Peyer's patch (tissue), 4 donors: ENCODE results near the gene SGMS1. TPM values are rescaled to one million over a fixed set of nuclear protein-coding genes. Genes with fewer than 3 reads are reported as not detected.

Experiments
- DNase-seq, 3 donors: peaks; one replicate each; pipeline ENCODE4 v3.0.0-alpha.2; 2017 to 2019
- H3K27ac ChIP-seq, 4 donors: fragments of 200-600 bp; sonication (generic); one replicate each; pipeline ENCODE4 v1.5.1; 2016 to 2019
- H3K27me3 ChIP-seq, 2 donors: fragments of 200-600 bp; sonication (generic); one replicate each; pipeline ENCODE4 v1.5.1; 2019
- H3K36me3 ChIP-seq, 3 donors: fragments of 200-600 bp; sonication (generic); one replicate each; pipeline ENCODE4 v1.5.1; 2016 to 2019
- H3K4me1 ChIP-seq, 4 donors: fragments of 200-600 bp; sonication (generic); one replicate each; pipeline ENCODE4 v1.5.1; 2016 to 2019
- H3K4me3 ChIP-seq, 4 donors: fragments of 200-600 bp; sonication (generic); 1 replicate in 3 of 4; 2 replicates in 1 of 4; pipeline ENCODE4 v1.5.1; 2016 to 2019; ENCODE audit warnings: mild to moderate bottlenecking in 1 of 4
- H3K9me3 ChIP-seq, 4 donors: fragments of 200-600 bp; sonication (generic); one replicate each; pipeline ENCODE4 v1.5.1; 2016 to 2019; ENCODE audit warnings: mild to moderate bottlenecking in 1 of 4
- POLR2A ChIP-seq, 2 donors: fragments of 450-650 bp; IDR thresholded peaks; one replicate each; pipeline ENCODE4 v1.5.1; 2017; ENCODE audit warnings: antibody characterized with exemption in 2 of 2, mild to moderate bottlenecking in 2 of 2, moderate library complexity in 2 of 2
- total RNA-seq, 4 donors: library from RNA; depleted of rRNA; stranded (reverse); fragments of >200 nt; gene quantifications; one replicate each; pipeline ENCODE4 v1.1.0, GENCODE V29; 2016
- TF ChIP-seq, protein P1 (sequence below), 6 experiments: fragments of 450-650 bp in 4 of 6; fragments of 200-600 bp in 2 of 6; sonication (generic) in 1 of 6; IDR thresholded peaks; one replicate each; pipeline ENCODE4 v1.5.1; 2017 to 2019; ENCODE audit warnings: antibody characterized with exemption in 6 of 6, mild to moderate bottlenecking in 3 of 6, moderate library complexity in 1 of 6

Gene SGMS1
- total RNA-seq, 4 donors from 2014 or later, result 73.4 to 117 (median 88.4) TPM

DNA sequence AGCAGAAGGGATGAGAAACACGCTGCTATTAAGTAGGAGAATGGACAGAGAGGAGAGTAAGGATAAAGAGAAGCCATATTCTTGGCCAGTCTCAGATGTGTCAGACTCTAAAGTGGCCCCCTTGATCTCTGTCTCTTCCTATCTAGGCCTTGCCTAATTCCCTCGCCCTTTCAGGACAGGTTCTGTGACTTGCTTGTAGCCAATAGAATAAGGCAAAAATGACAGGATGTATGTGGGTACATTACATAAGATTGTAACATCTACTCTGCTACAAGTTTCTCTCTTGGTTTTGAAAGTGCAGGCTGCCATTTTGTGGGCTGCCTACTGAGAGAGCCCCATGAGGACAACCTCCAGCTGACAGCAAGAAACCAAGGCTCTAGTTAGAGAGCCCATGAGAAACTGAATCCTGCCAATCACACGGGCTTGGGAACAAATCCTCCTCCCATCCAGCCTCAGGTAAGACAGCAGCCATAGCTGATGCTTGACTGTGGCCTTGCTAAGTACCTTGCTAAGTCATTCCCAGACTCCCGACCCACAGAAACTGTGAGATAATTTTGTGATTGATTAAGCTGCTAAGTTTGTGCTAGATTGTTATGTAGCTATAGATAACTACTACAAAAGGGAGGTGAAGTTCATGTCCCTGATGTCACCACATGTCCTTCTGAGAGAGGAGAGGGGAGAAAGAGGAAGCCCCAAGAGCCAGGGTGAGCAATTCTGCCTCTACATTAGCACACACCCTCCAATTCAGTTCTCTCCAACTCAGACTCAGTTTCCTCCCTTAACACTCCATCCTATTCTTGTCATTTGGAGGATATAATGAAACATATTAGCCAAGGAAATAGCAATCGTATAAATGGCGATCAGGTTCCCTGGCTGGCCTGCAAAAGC is 185.5 kb downstream of the SGMS1 start:
- TF ChIP-seq POLR2A (IDR thresholded peaks at IDR 0.05), result no peak
- TF ChIP-seq, protein P1, sequence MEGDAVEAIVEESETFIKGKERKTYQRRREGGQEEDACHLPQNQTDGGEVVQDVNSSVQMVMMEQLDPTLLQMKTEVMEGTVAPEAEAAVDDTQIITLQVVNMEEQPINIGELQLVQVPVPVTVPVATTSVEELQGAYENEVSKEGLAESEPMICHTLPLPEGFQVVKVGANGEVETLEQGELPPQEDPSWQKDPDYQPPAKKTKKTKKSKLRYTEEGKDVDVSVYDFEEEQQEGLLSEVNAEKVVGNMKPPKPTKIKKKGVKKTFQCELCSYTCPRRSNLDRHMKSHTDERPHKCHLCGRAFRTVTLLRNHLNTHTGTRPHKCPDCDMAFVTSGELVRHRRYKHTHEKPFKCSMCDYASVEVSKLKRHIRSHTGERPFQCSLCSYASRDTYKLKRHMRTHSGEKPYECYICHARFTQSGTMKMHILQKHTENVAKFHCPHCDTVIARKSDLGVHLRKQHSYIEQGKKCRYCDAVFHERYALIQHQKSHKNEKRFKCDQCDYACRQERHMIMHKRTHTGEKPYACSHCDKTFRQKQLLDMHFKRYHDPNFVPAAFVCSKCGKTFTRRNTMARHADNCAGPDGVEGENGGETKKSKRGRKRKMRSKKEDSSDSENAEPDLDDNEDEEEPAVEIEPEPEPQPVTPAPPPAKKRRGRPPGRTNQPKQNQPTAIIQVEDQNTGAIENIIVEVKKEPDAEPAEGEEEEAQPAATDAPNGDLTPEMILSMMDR (IDR thresholded peaks at IDR 0.05), result no peak
- no peak for DNase-seq
- H3K36me3 ChIP-seq, result no peaks in the 10 kb centered on the region

DNA sequence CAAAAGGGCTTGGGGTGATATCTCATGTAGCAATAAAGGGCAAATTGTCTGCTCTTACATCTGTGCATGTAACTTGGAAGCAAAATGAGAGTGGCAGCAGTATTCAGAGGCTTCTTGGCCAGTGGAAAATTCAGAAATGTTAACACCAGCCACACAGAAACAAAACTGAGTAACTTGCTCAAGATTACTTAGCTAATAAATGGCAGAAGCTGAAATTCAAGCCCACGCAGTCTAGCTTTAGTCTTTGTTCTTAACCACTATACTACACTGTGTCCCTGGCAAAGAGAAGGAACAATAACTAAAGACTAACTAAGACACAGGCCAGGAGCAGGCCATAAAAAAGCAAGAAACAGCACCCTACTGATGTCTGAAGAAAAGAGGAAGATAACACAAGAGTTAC is 186.5 kb downstream of the SGMS1 start:
- DNase-seq, result no peak
- H3K27ac ChIP-seq, result no peak overlapping the region

More for the DNA sequence above, 185.5 kb downstream of the SGMS1 start:
- no peaks in the 10 kb centered on the region for H3K9me3 ChIP-seq
- no peak overlapping the region for H3K4me3 ChIP-seq
- no peak overlapping the region for H3K27ac ChIP-seq
- H3K27me3 ChIP-seq, result no peaks in the 10 kb centered on the region
- H3K4me1 ChIP-seq, result no peaks in the 10 kb centered on the region

GRCh38 chr10:50436805-50437204 is 187.0 kb downstream of the SGMS1 start:
- DNase-seq, result no peak
- no peak overlapping the region for H3K27ac ChIP-seq
- peaks cover 0 to under 1% (median 0%) of the 10 kb centered on the region in 4 donors for H3K4me1 ChIP-seq
- H3K9me3 ChIP-seq, result no peaks in the 10 kb centered on the region
- H3K36me3 ChIP-seq, result no peaks in the 10 kb centered on the region
- TF ChIP-seq POLR2A (IDR thresholded peaks at IDR 0.05), result no peak
- TF ChIP-seq, protein P1 (IDR thresholded peaks at IDR 0.05), result no peak
- H3K27me3 ChIP-seq, result no peaks in the 10 kb centered on the region
- no peak overlapping the region for H3K4me3 ChIP-seq

More for the DNA sequence above, 186.5 kb downstream of the SGMS1 start:
- TF ChIP-seq POLR2A (IDR thresholded peaks at IDR 0.05), result no peak
- TF ChIP-seq, protein P1 (IDR thresholded peaks at IDR 0.05), result no peak
- H3K9me3 ChIP-seq, result no peaks in the 10 kb centered on the region
- H3K4me3 ChIP-seq, result no peak overlapping the region
- H3K36me3 ChIP-seq, result no peaks in the 10 kb centered on the region
- no peaks in the 10 kb centered on the region for H3K4me1 ChIP-seq
- H3K27me3 ChIP-seq, result no peaks in the 10 kb centered on the region

- TF ChIP-seq POLR2A (IDR thresholded peaks at IDR 0.05), result no peak
- TF ChIP-seq, protein P1 (IDR thresholded peaks at IDR 0.05), result no peak
- H3K36me3 ChIP-seq, result no peaks in the 10 kb centered on the region
- H3K27ac ChIP-seq, result no peak overlapping the region
- no peaks in the 10 kb centered on the region for H3K9me3 ChIP-seq
- H3K4me1 ChIP-seq, result peaks cover 0 to 5% (median 0%) of the 10 kb centered on the region in 4 donors
- H3K27me3 ChIP-seq, result no peaks in the 10 kb centered on the region
- no peak for DNase-seq
- no peak overlapping the region for H3K4me3 ChIP-seq
Observed at GRCh38 chr10:50432211-50433009, 191.3 kb downstream of the SGMS1 start.

DNA sequence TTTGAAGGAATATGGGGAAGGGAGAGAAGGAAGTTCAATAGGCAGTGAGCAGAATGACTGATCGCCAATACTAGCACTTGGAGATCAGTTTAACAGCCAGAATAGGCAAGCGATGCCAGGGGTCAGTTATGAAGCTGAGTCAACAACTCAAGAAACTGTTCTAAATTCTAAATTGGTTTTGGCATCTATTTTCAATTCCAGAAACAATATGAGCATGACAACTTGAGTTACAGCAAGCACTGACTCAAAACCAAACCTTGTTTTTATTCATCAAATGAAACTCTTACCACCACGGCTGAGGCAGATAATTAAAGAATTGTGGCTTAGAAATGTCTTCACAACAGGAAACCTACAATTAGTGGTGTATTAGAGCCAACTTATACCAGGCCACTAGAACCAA is 192.0 kb downstream of the SGMS1 start:
- H3K4me1 ChIP-seq, result peaks cover 0 to 5% (median 0%) of the 10 kb centered on the region in 4 donors
- TF ChIP-seq, protein P1 (IDR thresholded peaks at IDR 0.05), result no peak
- no peak for TF ChIP-seq POLR2A (IDR thresholded peaks at IDR 0.05)
- H3K9me3 ChIP-seq, result no peaks in the 10 kb centered on the region
- no peak for DNase-seq
- H3K36me3 ChIP-seq, result no peaks in the 10 kb centered on the region
- H3K27ac ChIP-seq, result peak overlapping the region in 2 of 4 donors; percentile 0 to 14
- H3K27me3 ChIP-seq, result no peaks in the 10 kb centered on the region
- no peak overlapping the region for H3K4me3 ChIP-seq
